Mesenteric fat pad (tissue), 1 donor: ENCODE data around the gene HSPA8. TPM values are rescaled to one million over a fixed set of nuclear protein-coding genes. Genes with fewer than 3 reads are reported as not detected.
A peak's percentile ranks its signal among the peaks of the same experiment; 100 is the strongest.

Experiments used
- DNase-seq: peaks from one replicate; pipeline ENCODE4 v3.0.0-alpha.2; 2020; ENCODE audit warnings: low spot score
- long read RNA-seq: library from polyadenylated mRNA; unstranded; transcript quantifications from one replicate; pipeline ENCODE4 v2.0.0, GENCODE V29; 2020
- total RNA-seq: library from RNA; stranded (reverse); fragmentation: NEBNext Ultra II Directional; extraction: Animal tissue kit (Norgen Biotek cat#: 25700); gene quantifications from one replicate; pipeline ENCODE4 v1.2.1, GENCODE V29; 2021
- donor health status: DM: yes; HTN: yes; CAD: no.

HSPA8 gene
- 1,014 TPM for total RNA-seq
- long read RNA-seq, transcript HSPA8-222 (6 exons, 1,884 nt), result minor isoform, 24 of 6,016 reads
- long read RNA-seq, transcript HSPA8-208 (3 exons, 740 nt), result minor isoform, 77 of 6,016 reads
- long read RNA-seq, transcript HSPA8-201 (8 exons, 2,186 nt), result minor isoform, 79 of 6,016 reads
- long read RNA-seq, transcript HSPA8-224 (9 exons, 2,463 nt), result major isoform, 5,529 of 6,016 reads
- long read RNA-seq, partial matches to known transcripts, result 161 of 6,016 reads
- long read RNA-seq, other reads (novel, unspliced or antisense), result 134 of 6,016 reads

- DNase-seq, result no peak
Measured at GRCh38 chr11:123061403-123062157, at the start of gene HSPA8. HSPA8 (minus strand) TSS chr11:123062136; CDS start chr11:123061324, 812 bp downstream.

GRCh38 chr11:123111465-123111864 lies 49.5 kb upstream of the HSPA8 start:
- no peak for DNase-seq

GRCh38 chr11:123110397-123110796 lies 48.5 kb upstream of the HSPA8 start:
- DNase-seq, result no peak

GRCh38 chr11:123107945-123108495 lies 46.1 kb upstream of the HSPA8 start:
- DNase-seq, result no peak

GRCh38 chr11:123104697-123105096 lies 42.8 kb upstream of the HSPA8 start:
- DNase-seq, result no peak

- DNase-seq, result no peak
Measured at GRCh38 chr11:123103326-123103980, 41.5 kb upstream of the HSPA8 start.

DNA sequence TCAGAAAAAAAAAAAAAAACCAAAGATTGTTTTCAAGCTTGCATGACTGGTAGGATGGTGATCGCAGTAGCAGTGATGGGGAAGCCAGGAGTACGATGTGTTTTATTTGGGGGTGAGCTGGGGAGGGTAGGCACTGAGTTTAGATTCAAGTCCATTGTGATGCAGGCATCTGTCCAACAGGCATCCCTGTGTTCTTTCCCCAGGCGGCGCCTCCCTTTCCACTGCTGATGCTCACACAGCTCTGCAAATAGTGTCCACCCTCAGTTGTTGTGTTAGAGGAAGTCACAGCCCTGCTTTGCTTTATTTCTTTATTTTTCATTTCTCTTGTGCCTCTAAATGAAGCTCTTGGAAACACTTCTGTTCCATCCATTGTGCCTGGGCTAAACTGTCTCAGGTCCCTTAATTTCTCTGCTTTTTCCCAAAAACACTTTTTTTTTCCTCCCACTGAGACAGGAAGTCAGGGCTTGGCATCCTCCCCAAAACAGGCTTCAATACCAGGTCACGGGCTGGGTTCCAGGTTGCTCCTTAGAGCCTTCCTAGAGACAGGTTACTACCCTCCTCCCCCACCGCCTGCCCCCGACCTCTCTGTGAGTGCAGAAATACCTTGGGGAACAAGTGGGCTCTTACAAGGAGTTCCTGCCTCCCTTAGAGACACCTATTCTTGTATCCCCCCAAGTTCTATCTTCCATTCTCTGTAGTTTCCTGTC lies 38.6 kb upstream of the HSPA8 start:
- no peak for DNase-seq

DNA sequence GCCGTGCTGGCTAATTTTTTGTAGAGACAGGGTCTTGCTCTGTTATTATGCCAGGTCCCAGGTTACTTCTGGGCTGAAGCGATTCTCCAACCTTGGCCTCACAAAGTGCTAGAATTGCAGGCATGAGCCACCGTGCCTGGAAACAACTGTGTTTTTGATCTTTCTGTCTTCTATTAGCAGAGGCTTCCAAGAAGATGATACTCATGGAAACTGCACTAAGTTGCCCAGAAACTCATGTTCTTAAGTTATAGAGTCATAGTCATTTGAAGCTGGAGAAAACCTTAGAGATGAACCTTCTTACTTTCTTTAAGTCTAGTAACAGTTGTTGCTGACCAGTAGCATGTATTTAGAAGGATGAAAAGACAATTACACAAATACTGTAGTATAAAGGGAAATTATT lies 37.1 kb upstream of the HSPA8 start:
- DNase-seq, result no peak

- DNase-seq, result no peak
Measured at GRCh38 chr11:123093739-123094138, 31.8 kb upstream of the HSPA8 start.

DNA sequence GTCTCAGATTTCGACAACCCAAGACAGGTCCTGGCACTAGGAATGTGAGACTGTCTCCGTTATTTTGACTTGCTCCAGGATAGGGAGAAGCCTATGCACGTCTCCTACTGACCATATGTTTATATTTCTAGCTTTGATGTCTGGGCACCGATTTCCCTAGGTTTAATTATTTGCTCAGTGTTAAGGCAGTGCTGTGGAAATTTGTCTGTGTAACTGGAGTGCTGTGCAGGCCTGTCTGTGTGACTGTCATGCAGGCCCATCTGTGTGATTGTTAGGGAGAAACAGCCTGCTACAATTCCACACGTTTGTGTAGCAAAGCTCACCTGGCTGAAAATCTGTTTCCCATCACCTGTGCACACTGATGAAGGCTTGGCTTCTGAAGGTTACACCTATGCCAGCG lies 29.6 kb upstream of the HSPA8 start:
- DNase-seq, result peak; percentile 9

DNA sequence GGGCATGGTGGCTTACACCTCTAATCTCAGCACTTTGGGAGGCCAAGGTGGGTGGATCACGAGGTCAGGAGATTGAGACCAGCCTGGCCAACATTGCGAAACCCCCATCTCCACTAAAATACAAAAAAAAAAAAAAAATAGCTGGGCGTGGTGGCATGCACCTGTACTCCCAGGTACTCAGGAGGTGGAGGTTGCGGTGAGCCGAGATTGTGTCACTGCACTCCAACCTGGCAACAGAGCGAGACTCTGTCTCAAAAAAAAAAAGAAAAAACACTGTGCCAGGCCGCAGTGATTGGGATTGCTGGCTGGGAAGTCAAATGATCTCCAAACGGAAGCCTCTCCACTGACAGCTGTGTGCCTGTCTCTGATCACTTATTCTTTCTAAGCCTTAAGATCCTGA lies 28.2 kb upstream of the HSPA8 start:
- peak; percentile 20 for DNase-seq

- DNase-seq, result peak; percentile 39
Measured at GRCh38 chr11:123088896-123089295, 27.0 kb upstream of the HSPA8 start.

GRCh38 chr11:123087657-123088056 lies 25.7 kb upstream of the HSPA8 start:
- peak; percentile 22 for DNase-seq

DNA sequence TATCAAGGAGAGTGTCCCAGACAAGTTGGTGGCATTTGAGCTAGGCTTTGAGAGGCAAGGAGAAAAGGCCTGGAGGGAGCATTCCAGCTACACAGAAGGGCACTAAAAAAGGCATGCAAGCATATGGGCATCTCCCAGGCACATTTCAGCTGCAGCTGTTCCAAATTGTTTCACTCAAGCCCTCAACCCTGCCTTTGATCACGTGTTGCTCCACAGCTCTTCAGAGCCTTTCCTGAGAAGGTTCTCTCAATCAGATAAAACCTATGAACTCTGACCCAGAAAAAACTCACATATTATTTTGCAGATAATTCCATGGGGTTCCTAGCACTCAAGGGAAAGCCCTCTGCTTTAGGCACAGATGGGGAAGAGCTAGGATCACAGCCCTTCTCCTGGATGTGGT lies 24.4 kb upstream of the HSPA8 start:
- DNase-seq, result no peak

DNA sequence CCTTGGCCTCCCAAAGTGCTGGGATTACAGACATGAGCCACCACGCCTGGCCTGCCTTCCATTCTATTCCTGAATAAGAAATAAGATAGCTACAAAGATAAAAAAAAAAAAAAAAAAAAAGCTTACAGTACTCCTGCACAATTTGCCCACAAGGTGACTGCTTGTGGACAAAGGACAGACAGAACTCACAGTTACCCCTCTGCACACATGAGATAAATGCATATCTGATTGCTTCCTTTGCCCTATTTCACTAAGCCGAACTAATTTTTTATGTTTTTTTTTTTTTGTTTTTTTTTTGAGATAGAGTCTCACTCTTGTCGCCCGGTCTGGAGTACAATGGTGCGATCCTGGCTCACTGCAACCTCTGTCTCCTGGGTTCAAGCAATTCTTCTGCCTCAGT lies 23.6 kb upstream of the HSPA8 start:
- peak; percentile 39 for DNase-seq

DNA sequence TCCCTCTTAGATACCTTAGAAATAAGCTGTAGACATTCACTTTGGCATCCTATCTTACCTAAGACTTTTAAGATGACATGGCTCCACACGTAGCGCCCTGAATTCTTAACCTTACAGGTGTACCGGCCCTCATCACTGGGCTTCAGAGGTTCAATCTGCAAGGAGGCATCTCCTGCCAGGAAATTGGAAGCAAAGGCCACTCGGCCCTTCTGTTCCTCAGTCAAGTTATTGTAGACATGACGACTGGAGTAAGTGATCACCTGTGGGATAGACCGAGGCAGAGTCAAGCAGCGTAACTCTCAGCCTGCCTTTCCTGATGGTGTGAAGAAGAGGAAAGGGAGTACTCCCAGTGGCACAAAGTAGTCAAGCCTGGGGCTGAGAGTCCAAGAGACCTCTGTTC lies 22.5 kb upstream of the HSPA8 start:
- peak; percentile 51 for DNase-seq

GRCh38 chr11:123083623-123084029 lies 21.7 kb upstream of the HSPA8 start:
- DNase-seq, result peak; percentile 89

- peak; percentile 43 for DNase-seq
Measured at GRCh38 chr11:123082977-123083376, 21.0 kb upstream of the HSPA8 start.

DNA sequence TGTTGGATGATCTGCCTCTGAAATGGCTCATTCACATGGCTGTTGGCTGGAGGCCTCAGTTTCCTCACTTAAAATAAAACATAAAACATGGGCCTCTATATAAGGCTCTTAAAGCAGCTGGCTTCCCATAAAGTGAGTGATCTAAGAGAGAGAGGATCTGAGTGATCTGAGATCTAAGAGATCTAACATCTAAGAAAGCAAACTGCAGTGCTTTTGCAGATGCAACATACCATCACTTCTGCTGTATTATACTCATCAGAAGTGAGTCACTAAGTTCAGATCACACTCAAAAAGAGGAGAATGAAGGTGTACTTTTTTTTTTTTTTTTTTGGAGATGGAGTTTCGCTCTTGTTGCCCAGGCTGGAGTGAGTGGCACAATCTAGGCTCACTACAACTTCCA lies 18.1 kb upstream of the HSPA8 start:
- no peak for DNase-seq

DNA sequence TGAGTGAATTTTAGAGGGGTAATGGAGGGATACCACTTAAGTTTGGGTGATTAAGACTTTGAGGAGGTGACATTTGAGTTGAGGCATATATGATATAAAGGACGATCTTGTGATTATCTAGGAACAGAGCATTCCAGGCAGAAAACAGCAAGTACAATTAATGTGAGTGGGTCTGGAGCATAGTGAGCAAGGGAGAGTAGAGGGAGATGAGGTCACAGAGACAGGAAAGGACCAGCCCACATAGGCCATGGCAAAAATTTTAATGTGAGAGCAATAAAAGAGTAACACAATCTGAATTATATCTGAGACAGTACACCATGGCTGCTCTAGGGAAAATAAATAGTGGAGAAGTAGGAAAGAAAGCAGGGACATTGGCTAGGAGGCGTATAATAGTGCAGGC lies 14.5 kb upstream of the HSPA8 start:
- DNase-seq, result no peak

DNA sequence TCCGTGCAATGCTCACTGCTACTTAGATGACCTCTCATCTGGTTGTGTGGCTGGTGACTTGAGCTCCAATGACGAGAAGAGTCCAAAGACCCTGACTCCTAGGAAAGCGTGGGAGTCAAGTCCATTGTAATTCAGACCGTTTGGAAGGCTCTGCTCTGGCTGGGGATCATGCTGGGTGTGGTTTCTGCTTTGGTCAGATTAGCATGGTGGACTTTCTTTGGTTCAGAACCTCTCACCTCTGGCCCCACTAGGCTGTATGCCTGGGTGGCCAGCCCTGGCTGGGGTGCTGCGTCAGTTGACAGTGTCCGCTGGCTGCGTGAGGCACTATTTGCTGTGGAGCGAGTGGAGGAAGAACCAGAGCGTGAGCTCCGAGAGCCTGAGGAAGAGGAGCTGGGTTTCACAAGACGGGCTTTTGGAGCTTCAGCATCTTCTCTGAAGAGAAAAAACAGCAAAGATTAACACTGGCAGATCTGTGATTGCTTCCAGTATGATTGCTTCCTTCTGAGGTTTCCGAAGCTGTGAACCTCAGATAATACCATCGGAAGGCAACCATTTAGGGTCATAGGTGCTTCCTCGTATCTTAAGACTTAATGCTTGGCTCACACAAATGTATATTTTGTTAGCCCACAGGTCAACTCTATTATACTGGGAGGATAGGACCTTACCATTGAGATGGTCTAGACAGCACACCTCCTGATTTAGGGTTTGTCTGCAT lies 11.6 kb upstream of the HSPA8 start:
- peak; percentile 76 for DNase-seq
